DND-41 (cell line): ENCODE results near the gene SPSB3.

Source experiments
- EZH2 ChIP-seq: IDR thresholded peaks from 3 replicates; pipeline ENCODE4 v1.6.1; 2012; ENCODE audit warnings: borderline replicate concordance, low read depth, mild to moderate bottlenecking, moderate library complexity, low read length, inconsistent platforms; ENCODE audit not compliant: severe bottlenecking
- TF ChIP-seq, protein P1 (sequence below): IDR thresholded peaks from 2 replicates; pipeline ENCODE4 v1.5.1; 2012; ENCODE audit warnings: borderline replicate concordance, low read length, moderate library complexity, mild to moderate bottlenecking; ENCODE audit not compliant: poor library complexity, severe bottlenecking; ENCODE audit errors: extremely low read depth

DNA sequence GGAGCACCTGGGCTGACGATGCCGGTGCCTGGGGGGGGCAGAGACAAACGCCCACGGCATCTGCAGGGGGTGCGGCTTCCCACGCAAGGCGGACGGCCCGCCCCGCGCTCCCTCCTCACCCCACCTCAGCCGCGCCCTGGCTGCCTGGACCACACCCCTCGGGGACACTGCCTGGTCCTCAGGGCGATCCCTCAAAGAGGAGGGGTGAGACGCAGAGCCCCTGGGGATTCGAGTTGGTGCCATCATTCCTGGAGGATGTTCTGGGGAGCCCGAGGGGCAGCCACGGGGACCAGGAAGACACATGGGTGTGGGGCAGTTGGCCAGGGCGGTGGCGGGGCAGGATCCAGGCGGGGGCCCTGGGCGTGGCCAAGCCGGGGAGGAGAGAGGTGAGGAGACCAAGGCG lies 7.3 kb upstream of the SPSB3 start:
- TF ChIP-seq, protein P1, sequence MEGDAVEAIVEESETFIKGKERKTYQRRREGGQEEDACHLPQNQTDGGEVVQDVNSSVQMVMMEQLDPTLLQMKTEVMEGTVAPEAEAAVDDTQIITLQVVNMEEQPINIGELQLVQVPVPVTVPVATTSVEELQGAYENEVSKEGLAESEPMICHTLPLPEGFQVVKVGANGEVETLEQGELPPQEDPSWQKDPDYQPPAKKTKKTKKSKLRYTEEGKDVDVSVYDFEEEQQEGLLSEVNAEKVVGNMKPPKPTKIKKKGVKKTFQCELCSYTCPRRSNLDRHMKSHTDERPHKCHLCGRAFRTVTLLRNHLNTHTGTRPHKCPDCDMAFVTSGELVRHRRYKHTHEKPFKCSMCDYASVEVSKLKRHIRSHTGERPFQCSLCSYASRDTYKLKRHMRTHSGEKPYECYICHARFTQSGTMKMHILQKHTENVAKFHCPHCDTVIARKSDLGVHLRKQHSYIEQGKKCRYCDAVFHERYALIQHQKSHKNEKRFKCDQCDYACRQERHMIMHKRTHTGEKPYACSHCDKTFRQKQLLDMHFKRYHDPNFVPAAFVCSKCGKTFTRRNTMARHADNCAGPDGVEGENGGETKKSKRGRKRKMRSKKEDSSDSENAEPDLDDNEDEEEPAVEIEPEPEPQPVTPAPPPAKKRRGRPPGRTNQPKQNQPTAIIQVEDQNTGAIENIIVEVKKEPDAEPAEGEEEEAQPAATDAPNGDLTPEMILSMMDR, result no peak
- TF ChIP-seq EZH2, result no peak
